IPS-20b (cell line): ENCODE data around the gene ARRDC5.
"Not testable (repeated sequence)": the region's sequence is repeated elsewhere in the genome, so short reads cannot be mapped to it uniquely, and the experiment has no call there.

Experiments
- H3K27ac ChIP-seq: one replicate; pipeline ENCODE4 v1.5.1; 2013; ENCODE audit warnings: low read length
- H3K27me3 ChIP-seq: 2 replicates; pipeline ENCODE4 v1.6.1; 2013; ENCODE audit warnings: mild to moderate bottlenecking, low read length, inconsistent platforms; ENCODE audit not compliant: insufficient read depth
- H3K36me3 ChIP-seq: 2 replicates; pipeline ENCODE4 v1.6.1; 2013; ENCODE audit warnings: low read depth, mild to moderate bottlenecking, inconsistent platforms, low read length, moderate library complexity; ENCODE audit not compliant: insufficient read depth
- H3K4me1 ChIP-seq: 2 replicates; pipeline ENCODE4 v1.6.1; 2013; ENCODE audit warnings: mild to moderate bottlenecking, control low read depth, inconsistent platforms, low read length, moderate library complexity; ENCODE audit not compliant: insufficient read depth
- H3K4me3 ChIP-seq: 2 replicates; pipeline ENCODE4 v1.5.1; 2013; ENCODE audit warnings: mild to moderate bottlenecking, low read length, inconsistent platforms
- H3K9ac ChIP-seq: 2 replicates; pipeline ENCODE4 v1.6.1; 2013; ENCODE audit warnings: low read depth, mild to moderate bottlenecking, inconsistent platforms, low read length, moderate library complexity
- H3K9me3 ChIP-seq: 2 replicates; pipeline ENCODE4 v1.6.1; 2013; ENCODE audit warnings: mild to moderate bottlenecking, low read depth, low read length, inconsistent platforms; ENCODE audit not compliant: insufficient read depth

The ARRDC5 gene

GRCh38 chr19:4884993-4885392, 17.7 kb downstream of the ARRDC5 start:
- not testable (repeated sequence) for H3K4me1 ChIP-seq, H3K27me3 ChIP-seq, H3K4me3 ChIP-seq, H3K36me3 ChIP-seq, H3K27ac ChIP-seq, H3K9ac ChIP-seq, H3K9me3 ChIP-seq

GRCh38 chr19:4882874-4883273, 19.8 kb downstream of the ARRDC5 start:
- not testable (repeated sequence) for H3K27ac ChIP-seq, H3K4me1 ChIP-seq, H3K9me3 ChIP-seq, H3K4me3 ChIP-seq, H3K9ac ChIP-seq, H3K27me3 ChIP-seq, H3K36me3 ChIP-seq

- Histone ChIP-seq H3K9ac (no peak overlapping the region), H3K36me3 (no peaks in the 10 kb centered on the region), H3K4me3 (no peak overlapping the region), H3K27ac (no peak overlapping the region), H3K4me1 (peaks cover 6% of the 10 kb centered on the region; the same call in 1 of the 2 replicates), H3K27me3 (no peaks in the 10 kb centered on the region), H3K9me3 (no peaks in the 10 kb centered on the region)
Observed at GRCh38 chr19:4879041-4879440, 23.7 kb downstream of the ARRDC5 start.

GRCh38 chr19:4878491-4878968, 24.2 kb downstream of the ARRDC5 start:
- H3K4me3 ChIP-seq, result no peak overlapping the region
- peak overlapping the region; percentile 41; the same call in 1 of the 2 replicates for H3K9ac ChIP-seq
- peak overlapping the region; percentile 24 for H3K27ac ChIP-seq
- H3K9me3 ChIP-seq, result no peaks in the 10 kb centered on the region
- no peaks in the 10 kb centered on the region for H3K27me3 ChIP-seq
- no peaks in the 10 kb centered on the region for H3K36me3 ChIP-seq
- peaks cover 6% of the 10 kb centered on the region; the same call in 1 of the 2 replicates for H3K4me1 ChIP-seq

- Histone ChIP-seq H3K27ac (peak overlapping the region; percentile 24), H3K27me3 (no peaks in the 10 kb centered on the region), H3K4me1 (peaks cover 6% of the 10 kb centered on the region; the same call in 1 of the 2 replicates), H3K9ac (peak overlapping the region; percentile 41; the same call in 1 of the 2 replicates), H3K4me3 (no peak overlapping the region), H3K36me3 (no peaks in the 10 kb centered on the region), H3K9me3 (no peaks in the 10 kb centered on the region)
Observed at GRCh38 chr19:4877753-4878490, 24.8 kb downstream of the ARRDC5 start.

- no peak overlapping the region for H3K4me3 ChIP-seq
- no peaks in the 10 kb centered on the region for H3K9me3 ChIP-seq
- no peaks in the 10 kb centered on the region for H3K27me3 ChIP-seq
- H3K9ac ChIP-seq, result no peak overlapping the region
- no peak overlapping the region for H3K27ac ChIP-seq
- H3K4me1 ChIP-seq, result peaks cover 6% of the 10 kb centered on the region; the same call in 1 of the 2 replicates
- H3K36me3 ChIP-seq, result no peaks in the 10 kb centered on the region
Observed at GRCh38 chr19:4873930-4874329, 28.8 kb downstream of the ARRDC5 start.

GRCh38 chr19:4871711-4872110, 31.0 kb downstream of the ARRDC5 start:
- H3K4me3 ChIP-seq, result no peak overlapping the region
- H3K27me3 ChIP-seq, result no peaks in the 10 kb centered on the region
- no peaks in the 10 kb centered on the region for H3K4me1 ChIP-seq
- no peak overlapping the region for H3K9ac ChIP-seq
- no peaks in the 10 kb centered on the region for H3K9me3 ChIP-seq
- no peaks in the 10 kb centered on the region for H3K36me3 ChIP-seq
- no peak overlapping the region for H3K27ac ChIP-seq

GRCh38 chr19:4870025-4870700, 32.5 kb downstream of the ARRDC5 start:
- no peak overlapping the region for H3K4me3 ChIP-seq
- H3K27me3 ChIP-seq, result no peaks in the 10 kb centered on the region
- no peak overlapping the region for H3K9ac ChIP-seq
- no peaks in the 10 kb centered on the region for H3K36me3 ChIP-seq
- H3K27ac ChIP-seq, result no peak overlapping the region
- no peaks in the 10 kb centered on the region for H3K9me3 ChIP-seq
- H3K4me1 ChIP-seq, result no peaks in the 10 kb centered on the region

GRCh38 chr19:4868286-4868834, 34.3 kb downstream of the ARRDC5 start:
- no peaks in the 10 kb centered on the region for H3K36me3 ChIP-seq
- H3K27ac ChIP-seq, result no peak overlapping the region
- H3K4me3 ChIP-seq, result no peak overlapping the region
- no peak overlapping the region for H3K9ac ChIP-seq
- H3K4me1 ChIP-seq, result no peaks in the 10 kb centered on the region
- no peaks in the 10 kb centered on the region for H3K27me3 ChIP-seq
- no peaks in the 10 kb centered on the region for H3K9me3 ChIP-seq

GRCh38 chr19:4867534-4868285, 35.0 kb downstream of the ARRDC5 start, which contains the start of gene PLIN3:
TSS of gene PLIN3 (minus strand) at chr19:4867667. CDS start at chr19:4861394, 6,273 bp downstream.
- Histone ChIP-seq H3K4me1 (no peaks in the 10 kb centered on the region), H3K27ac (no peak within 1 kb of the TSS), H3K9ac (peak within 1 kb of the TSS; percentile 85; the same call in 1 of the 2 replicates)

More at GRCh38 chr19:4867534-4868285, 35.0 kb downstream of the ARRDC5 start, which contains the start of gene PLIN3:
- Histone ChIP-seq H3K9me3 (no peaks in the 10 kb centered on the region), H3K36me3 (0 out of 2 replicates have a peak, but pooled peaks cover under 1% of the 10 kb centered on the region), H3K27me3 (no peaks in the 10 kb centered on the region), H3K4me3 (peak within 1 kb of the TSS; percentile 92)
